HG02610 (cell line): ENCODE data around the gene FAM53C.
"Not testable (repeated sequence)": the region's sequence is repeated elsewhere in the genome, so short reads cannot be mapped to it uniquely, and the experiment has no call there.

Experiments
- ATAC-seq: cut with Tn5 transposase; IDR thresholded peaks from one replicate; pipeline ENCODE4 v1.9.1; 2021; ENCODE audit warnings: mild to moderate bottlenecking, moderate library complexity; ENCODE audit not compliant: unreplicated experiment

Gene FAM53C

GRCh38 chr5:138337685-138338410 is at the start of gene FAM53C:
TSS of gene FAM53C (plus strand) at chr5:138338266. CDS start at chr5:138341336, 3,070 bp downstream.
- peak; percentile 85 for ATAC-seq

- no peak for ATAC-seq
Observed at GRCh38 chr5:138289296-138289695, 48.8 kb upstream of the FAM53C start.

DNA sequence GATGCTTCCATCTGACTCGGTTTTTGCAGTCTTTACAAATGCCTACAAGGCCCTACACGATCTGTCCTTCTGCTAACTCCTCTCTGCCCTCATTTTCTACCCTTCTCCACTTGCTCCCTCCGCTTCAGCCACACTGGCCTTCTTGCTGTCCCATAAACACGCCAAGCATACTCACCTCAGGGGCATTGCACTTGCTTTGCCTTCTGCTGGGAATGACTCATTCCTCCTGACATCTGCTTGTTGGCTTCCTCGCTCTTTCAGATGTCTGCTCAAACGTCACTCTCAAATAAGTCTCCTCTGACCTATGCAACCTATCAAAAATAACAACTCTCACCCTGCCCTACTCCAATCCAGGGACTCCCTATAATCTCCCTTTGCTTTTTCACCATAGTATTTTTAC is 34.7 kb upstream of the FAM53C start:
- no peak for ATAC-seq

DNA sequence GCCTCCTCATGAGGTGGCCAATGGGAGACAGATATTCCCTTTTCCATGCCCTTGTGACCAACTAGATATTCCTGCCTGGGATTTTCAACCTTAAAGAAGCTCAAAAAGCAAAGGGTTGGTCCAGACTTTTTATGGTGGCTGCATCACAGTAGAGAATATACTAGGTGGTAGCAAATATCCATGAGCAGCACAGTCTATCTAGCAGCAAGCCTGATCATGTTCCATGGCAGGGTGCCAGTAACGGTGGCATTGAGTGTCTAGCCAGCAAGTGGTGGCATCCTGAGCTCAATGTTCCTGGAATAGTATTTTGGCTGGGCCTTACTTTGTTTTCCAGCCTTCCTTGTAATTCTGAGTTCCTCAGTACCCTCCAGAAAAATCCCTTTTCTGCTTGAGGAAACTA is 32.3 kb upstream of the FAM53C start:
- ATAC-seq, result no peak

GRCh38 chr5:138315751-138316278 is 22.3 kb upstream of the FAM53C start:
- ATAC-seq, result no peak

DNA sequence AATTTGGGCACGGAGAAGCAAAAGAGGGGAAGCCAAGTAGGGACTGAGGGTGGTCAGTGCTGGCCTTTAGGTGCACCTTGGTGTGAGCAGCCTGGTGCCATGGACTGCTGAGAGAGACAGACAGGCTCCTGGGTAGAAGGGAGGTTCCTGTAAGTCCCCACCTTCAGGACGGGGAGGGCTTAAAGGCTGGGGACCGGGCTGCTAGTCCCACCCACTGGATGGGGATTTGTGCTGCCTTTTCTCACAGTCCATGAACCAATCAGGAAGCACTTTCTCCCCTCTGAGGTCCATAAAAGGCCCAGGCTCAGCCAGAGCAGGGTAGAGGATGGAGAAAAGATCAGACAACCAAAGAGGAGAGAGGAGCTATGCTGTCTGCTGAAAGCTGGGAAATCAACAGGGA is 21.7 kb upstream of the FAM53C start:
- ATAC-seq, result no peak

- ATAC-seq, result not testable (repeated sequence)
Observed at GRCh38 chr5:138318211-138318610, 19.9 kb upstream of the FAM53C start.

DNA sequence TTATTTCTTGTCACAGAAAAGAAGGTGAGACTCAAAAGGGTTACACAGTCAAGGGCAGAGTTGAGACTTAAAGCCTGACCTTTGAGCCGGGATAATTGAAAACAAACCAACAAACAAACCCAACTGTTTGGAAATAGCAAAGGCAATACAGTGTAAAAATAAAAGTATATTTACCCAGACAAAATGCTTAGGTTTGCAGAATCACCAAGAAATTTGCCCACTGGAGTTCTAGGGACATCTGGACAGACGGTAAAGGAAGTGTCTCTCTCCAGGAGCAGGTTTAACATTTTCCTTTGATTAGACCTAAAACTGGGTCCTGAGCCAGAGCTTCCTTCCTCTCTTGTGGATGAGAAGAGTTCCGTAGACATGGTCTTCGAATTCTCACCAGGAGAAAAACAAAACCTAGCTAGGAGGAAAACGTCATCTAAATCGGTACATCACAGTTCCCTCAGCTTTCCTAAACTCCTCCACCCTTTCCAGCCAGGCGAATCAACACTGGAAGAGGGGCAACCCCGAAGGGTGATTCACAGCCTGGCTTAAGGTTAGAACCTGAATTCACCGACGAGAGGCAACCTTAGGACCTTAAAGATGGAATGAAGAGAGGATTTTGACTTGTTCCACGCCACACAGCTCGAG is 7.1 kb upstream of the FAM53C start:
- no peak for ATAC-seq

DNA sequence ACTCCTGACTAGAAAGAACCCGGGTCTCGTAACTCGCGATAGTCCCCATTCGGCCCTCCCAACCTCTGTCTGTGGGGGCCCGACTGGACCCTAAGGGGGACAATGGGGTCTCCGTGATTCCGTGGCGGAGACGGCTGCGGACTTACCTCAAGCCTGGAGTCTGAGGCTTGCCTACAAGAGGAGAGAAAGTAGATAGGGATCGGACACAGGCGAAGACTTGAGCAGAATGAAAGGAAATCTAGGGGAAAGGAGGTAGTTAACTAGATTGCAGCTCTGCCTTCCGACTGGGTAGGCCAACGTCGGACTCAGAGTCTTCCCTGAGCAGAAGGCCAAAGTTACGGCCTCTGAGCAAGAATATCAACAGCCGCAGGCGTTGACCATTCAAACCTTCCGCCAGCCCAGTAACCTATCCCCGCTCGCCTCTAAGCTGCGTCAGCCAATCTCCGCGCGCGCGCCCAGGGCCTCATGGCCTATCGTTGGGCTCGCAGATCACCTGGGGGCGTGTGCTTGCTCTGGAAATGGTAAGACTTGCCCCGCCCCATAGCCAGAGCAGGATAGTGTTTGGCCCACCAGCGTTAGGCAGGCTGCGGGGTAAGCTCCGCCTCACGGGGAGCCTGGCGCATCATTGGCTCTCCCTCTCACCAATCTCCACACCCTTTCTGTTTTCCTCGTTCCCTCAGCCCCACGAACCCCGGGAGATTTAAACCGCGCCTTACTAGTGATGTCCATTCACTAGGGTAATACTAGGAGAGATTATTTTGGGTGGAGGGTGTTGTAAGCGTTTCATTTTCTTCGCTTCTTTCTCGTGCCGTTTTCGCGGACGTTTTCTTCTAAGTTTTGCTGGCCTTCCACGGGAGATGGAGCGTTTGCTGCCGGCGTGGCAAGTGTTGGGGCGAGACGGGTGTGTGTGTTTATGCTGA is 6.4 kb upstream of the FAM53C start, which contains the start of gene CDC25C:
TSS of gene CDC25C (minus strand) at position 356 of the 920 bp plus-strand sequence. CDS start 624 bp downstream, outside the sequence.
- ATAC-seq, result peak; percentile 100

DNA sequence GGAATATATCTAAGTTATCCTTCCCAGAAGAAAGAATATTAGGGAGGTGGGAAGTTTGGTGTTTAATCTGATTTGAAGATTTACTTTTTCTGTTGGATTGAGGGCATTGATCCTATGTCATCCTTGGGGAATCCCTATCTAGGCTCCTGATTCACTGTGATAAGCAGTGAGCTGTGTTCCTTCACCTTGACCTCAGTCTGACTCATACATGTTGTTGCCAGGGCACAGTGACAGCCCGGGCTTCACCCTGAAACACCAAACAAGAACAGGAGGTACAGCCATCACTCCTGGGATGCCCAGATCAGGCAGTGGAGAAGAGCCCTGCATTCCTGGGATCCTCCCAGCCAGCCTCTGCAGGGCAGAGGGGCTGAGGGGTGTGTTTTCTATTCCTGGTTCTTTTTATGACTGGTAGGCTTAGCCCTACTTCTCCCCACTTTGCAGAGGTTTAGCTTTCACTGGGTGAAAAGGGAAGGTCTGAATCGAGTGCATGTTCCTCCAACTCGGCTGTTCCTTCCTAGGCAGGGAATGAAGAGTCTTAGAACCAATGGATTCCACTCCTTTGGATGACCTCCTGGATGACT is 3.1 kb upstream of the FAM53C start:
- no peak for ATAC-seq

- peak; percentile 24 for ATAC-seq
Observed at GRCh38 chr5:138336952-138337684, 948 bp upstream of the FAM53C start.

- ATAC-seq, result no peak
Observed at GRCh38 chr5:138338411-138339090, 485 bp downstream of the FAM53C start.

- ATAC-seq, result no peak
Observed at GRCh38 chr5:138339091-138339456, 1.0 kb downstream of the FAM53C start.

GRCh38 chr5:138339464-138339863 is 1.4 kb downstream of the FAM53C start:
- no peak for ATAC-seq

DNA sequence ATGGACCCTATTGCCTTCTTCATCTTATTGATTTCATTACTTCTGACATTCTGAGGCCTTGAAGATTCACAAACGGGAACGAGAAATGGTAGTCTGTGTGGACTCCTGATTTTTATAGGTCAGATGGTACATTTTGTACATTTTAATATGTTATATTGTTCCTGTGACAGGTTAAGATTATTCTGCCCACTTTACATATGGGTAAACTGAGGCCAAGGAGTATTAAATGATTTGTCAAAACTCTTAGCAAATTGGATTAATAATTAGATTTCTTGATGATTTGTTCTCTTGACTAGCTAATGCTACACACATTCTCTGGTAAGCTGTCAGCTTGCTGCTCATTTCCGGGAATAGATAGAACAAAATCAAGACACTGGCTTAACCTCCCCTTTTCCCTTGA is 1.9 kb downstream of the FAM53C start:
- ATAC-seq, result no peak

GRCh38 chr5:138344887-138345622 is 7.0 kb downstream of the FAM53C start:
- no peak for ATAC-seq

GRCh38 chr5:138346889-138347288 is 8.8 kb downstream of the FAM53C start:
- no peak for ATAC-seq

- no peak for ATAC-seq
Observed at GRCh38 chr5:138349852-138350562, 11.9 kb downstream of the FAM53C start.
